Uterus (tissue), 2 donors: Measurements from ENCODE around the gene RBM47.

Experiments
- CTCF ChIP-seq, 4 experiments: fragments of 200-600 bp in 2 of 4; fragments of 450-650 bp in 2 of 4; sonication (generic) in 2 of 4; IDR thresholded peaks; one replicate each; pipeline ENCODE4 v1.5.1; 2016 to 2019; ENCODE audit warnings: antibody characterized with exemption in 4 of 4, mild to moderate bottlenecking in 2 of 4, moderate library complexity in 1 of 4
- POLR2A ChIP-seq, 2 donors: fragments of 450-650 bp; IDR thresholded peaks; one replicate each; pipeline ENCODE4 v1.6.1; 2016; ENCODE audit warnings: antibody characterized with exemption in 2 of 2, mild to moderate bottlenecking in 1 of 2, moderate library complexity in 1 of 2

DNA sequence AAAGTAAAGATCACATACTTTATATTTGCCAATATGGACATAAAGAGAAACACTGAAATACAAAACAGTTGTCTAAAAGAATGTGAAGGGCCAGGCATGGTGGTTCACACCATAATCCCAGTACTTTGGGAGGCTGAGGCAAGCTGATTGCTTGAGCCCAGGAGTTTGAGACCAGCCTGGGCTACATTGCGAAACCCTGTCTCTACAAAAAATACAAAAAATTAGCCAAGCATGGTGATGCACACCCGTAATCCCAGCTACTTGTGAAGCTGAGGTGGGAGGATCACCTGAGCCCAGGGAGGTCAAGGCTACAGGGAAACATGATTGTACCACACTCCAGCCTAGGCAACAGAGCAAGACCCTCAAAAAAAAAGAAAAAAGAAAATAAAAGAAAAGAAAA, 11.8 kb downstream of the RBM47 start:
- TF ChIP-seq CTCF (IDR thresholded peaks at IDR 0.05), result no peak
- TF ChIP-seq POLR2A (IDR thresholded peaks at IDR 0.05), result no peak
